ENCODE measurements around the gene SPRING1. TPM values are rescaled to one million over a fixed set of nuclear protein-coding genes. Genes with fewer than 3 reads are reported as not detected.
A peak's percentile ranks its signal among the peaks of the same experiment; 100 is the strongest.

SPRING1 gene
- total RNA-seq, 1 donor = 28.9 TPM

DNA sequence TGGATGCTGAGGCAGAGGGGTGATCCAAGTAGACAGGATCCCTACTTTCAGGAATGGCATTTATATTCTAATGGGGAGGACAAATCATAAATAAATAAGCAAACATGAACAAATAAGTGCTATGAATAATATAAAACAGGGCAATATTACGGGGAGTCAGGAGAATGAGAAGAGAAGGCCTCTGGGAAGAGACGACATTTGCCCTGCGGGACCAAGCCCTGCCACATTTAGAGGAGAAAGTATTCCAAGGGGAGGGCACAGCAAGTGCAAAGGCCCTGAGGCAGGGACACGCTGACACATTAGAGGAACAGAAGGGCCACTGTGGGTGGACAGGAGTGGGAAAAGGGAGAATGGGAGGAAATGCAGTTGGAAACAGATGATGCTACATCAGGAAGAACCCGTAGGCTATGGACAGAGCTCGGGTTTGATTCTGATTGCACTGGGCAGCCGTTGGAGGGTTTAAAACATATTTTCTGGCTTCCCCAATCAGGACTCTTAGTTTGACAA is 1.6 kb upstream of the SPRING1 start:
- DNase-seq (ENCODE audit: low read depth) = no peak
- H3K4me3 ChIP-seq (ENCODE audit: low read depth, low read length) = no peak overlapping the region
- TF ChIP-seq, protein P1, sequence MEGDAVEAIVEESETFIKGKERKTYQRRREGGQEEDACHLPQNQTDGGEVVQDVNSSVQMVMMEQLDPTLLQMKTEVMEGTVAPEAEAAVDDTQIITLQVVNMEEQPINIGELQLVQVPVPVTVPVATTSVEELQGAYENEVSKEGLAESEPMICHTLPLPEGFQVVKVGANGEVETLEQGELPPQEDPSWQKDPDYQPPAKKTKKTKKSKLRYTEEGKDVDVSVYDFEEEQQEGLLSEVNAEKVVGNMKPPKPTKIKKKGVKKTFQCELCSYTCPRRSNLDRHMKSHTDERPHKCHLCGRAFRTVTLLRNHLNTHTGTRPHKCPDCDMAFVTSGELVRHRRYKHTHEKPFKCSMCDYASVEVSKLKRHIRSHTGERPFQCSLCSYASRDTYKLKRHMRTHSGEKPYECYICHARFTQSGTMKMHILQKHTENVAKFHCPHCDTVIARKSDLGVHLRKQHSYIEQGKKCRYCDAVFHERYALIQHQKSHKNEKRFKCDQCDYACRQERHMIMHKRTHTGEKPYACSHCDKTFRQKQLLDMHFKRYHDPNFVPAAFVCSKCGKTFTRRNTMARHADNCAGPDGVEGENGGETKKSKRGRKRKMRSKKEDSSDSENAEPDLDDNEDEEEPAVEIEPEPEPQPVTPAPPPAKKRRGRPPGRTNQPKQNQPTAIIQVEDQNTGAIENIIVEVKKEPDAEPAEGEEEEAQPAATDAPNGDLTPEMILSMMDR (IDR thresholded peaks at IDR 0.05; ENCODE audit: insufficient read depth, low read depth, low read length) = no peak

DNA sequence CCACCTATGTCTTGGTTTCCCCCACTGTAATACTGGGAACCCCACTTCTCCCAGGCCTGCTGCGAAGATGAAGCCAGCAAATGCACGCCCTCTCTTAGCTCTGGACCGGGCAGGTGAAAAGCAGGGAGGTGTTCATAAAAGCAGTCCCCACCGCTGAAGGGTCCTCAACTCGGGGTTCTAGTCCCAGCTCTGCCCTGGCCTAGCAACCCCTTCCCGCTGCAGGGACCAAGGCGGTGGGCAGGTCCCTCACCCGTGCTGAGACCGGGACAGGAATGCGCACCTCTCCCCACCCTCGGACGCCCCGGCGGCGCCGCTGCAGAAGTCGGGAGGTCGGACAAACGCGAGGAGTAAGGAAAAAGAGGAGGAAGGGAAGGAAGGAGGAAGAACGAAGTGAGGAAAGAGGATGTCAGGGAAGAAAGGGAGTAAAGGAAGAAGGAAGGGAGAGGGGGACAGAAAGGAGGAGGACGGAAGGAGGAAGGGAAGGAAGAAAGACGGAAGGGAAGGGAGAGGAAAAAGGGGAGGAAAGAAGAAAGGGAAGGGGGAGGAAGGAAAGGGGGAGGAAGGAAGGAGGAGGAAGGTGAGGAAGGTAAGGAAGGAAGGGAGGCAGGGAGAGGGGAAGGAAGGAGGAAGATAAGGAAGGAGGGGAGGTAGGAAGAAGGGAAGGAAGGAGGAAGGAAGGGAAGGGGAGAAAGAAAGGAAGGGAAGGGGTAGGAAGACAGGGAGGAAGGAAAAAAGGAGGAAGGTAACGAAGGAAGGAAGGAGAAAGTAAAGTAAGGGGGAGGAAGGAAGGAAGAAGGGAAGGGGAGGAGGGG is 701 bp downstream of the SPRING1 start:
- H3K4me3 ChIP-seq (ENCODE audit: low read depth, low read length) = peak overlapping the region; percentile 70
- TF ChIP-seq, protein P1 (IDR thresholded peaks at IDR 0.05; ENCODE audit: insufficient read depth, low read depth, low read length) = no peak
- DNase-seq (ENCODE audit: low read depth) = no peak

GRCh38 chr12:116735951-116736599 is 1.8 kb downstream of the SPRING1 start:
- TF ChIP-seq, protein P1 (IDR thresholded peaks at IDR 0.05; ENCODE audit: insufficient read depth, low read depth, low read length) = no peak
- no peak for DNase-seq (ENCODE audit: low read depth)
- no peak overlapping the region for H3K4me3 ChIP-seq (ENCODE audit: low read depth, low read length)

GRCh38 chr12:116735084-116735483 is 2.8 kb downstream of the SPRING1 start:
- TF ChIP-seq, protein P1 (IDR thresholded peaks at IDR 0.05; ENCODE audit: insufficient read depth, low read depth, low read length) = no peak

DNA sequence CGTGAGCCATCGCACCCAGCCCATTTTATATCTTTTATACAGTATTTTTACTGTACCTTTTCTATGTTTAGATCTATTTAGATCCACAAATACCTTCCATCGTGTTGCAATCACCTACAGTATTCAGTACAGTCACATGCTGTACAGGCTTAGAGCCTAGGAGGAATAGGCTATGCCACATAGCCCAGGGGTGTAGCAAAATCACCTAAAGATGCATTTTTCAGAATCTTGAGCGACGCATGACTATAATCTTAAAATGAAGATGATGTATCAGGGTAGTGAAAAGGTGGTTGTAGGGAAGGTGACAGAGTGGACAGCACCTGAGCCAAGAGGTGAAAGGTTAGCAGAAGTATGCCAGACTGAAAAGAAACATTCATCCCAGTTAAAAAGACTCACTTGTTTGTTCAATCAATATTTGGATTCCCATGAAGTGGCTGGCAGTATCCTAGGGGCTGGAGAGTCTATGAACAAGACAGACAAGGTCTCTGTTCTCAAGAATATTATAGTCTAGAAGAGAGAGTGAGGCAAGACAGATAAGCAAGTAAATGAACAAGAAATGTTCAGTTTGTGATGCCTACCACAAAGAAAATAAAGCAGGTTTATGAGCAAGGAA is 3.6 kb downstream of the SPRING1 start:
- no peak overlapping the region for H3K4me3 ChIP-seq (ENCODE audit: low read depth, low read length)
- no peak for DNase-seq (ENCODE audit: low read depth)
- TF ChIP-seq, protein P1 (IDR thresholded peaks at IDR 0.05; ENCODE audit: insufficient read depth, low read depth, low read length) = no peak

More at GRCh38 chr12:116735084-116735483, 2.8 kb downstream of the SPRING1 start:
- no peak overlapping the region for H3K4me3 ChIP-seq (ENCODE audit: low read depth, low read length)
- no peak for DNase-seq (ENCODE audit: low read depth)

DNA sequence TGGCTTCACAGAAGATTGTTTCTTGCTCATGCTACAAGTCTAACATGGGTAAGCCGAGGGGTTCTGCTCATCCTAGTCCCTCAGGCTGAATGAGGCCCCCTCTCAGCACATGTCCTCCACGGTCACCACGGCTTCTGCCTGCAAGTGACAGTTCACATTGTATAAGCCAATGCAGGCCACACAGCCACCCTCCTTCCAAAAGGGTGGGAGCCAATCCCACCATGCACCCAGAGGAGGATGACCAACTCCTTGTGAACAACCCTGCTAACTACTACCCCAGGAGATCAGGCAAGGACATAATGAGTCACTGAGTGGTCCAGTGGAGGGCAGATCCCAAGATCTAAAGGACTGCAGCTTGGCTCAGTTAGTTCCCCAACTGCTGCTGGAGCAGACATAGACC is 6.1 kb downstream of the SPRING1 start:
- no peak for DNase-seq (ENCODE audit: low read depth)
- TF ChIP-seq, protein P1 (IDR thresholded peaks at IDR 0.05; ENCODE audit: insufficient read depth, low read depth, low read length) = no peak
- no peak overlapping the region for H3K4me3 ChIP-seq (ENCODE audit: low read depth, low read length)

Measured in fibroblast of villous mesenchyme (primary cell).